PC-3 (cell line): ENCODE results near the gene DHRS7C. TPM values are rescaled to one million over a fixed set of nuclear protein-coding genes. Genes with fewer than 3 reads are reported as not detected.

ENCODE experiments used
- ATAC-seq: fragments of 200-7000 bp; cut with Tn5 transposase; 2 replicates; pipeline ENCODE4 v1.9.1; 2020; ENCODE audit warnings: mild to moderate bottlenecking, moderate library complexity
- BruUV-seq: library from RNA; stranded (reverse); fragments of 400-500 nt; replicated peaks from 2 replicates; lab custom pipeline; 2021; lab: Mats Ljungman, UMichigan
- CTCF ChIA-PET: fragments of 300-600 bp; sonication (Branson Sonifier 250); formaldehyde crosslinking; loops from one replicate; lab custom pipeline; 2022; ENCODE audit warnings: antibody characterized with exemption; lab: Charles Lee
- POLR2A ChIA-PET: fragments of 300-600 bp; sonication (Branson Sonifier 250); formaldehyde crosslinking; loops from one replicate; lab custom pipeline; 2022; ENCODE audit warnings: antibody characterized with exemption; ENCODE audit not compliant: unreplicated experiment; lab: Charles Lee
- DNase-seq: peaks from one replicate; pipeline ENCODE4 v3.0.0-alpha.2; 2015
- H2AFZ ChIP-seq: fragments of 300-600 bp; sonication (generic); 2 replicates; pipeline ENCODE4 v1.6.0; 2016; ENCODE audit warnings: antibody characterized with exemption, low read length
- H3F3A ChIP-seq: fragments of 300-600 bp; sonication (generic); one replicate; pipeline ENCODE4 v1.6.0; 2017; ENCODE audit warnings: antibody characterized with exemption, low read length, control low read depth, mild to moderate bottlenecking; ENCODE audit not compliant: unreplicated experiment
- H3K27ac ChIP-seq: fragments of 300-600 bp; sonication (generic); 2 replicates; pipeline ENCODE4 v1.5.1; 2016; ENCODE audit warnings: mild to moderate bottlenecking, low read length
- H3K27me3 ChIP-seq: fragments of 300-600 bp; sonication (generic); 2 replicates; pipeline ENCODE4 v1.6.1; 2016; ENCODE audit warnings: low read length, mixed read lengths
- H3K36me3 ChIP-seq: fragments of 300-600 bp; sonication (generic); 2 replicates; pipeline ENCODE4 v1.6.1; 2016; ENCODE audit warnings: low read depth, mixed run types, low read length, mixed read lengths
- H3K4me1 ChIP-seq: fragments of 300-600 bp; sonication (generic); 2 replicates; pipeline ENCODE4 v1.5.1; 2016; ENCODE audit warnings: low read length; ENCODE audit not compliant: insufficient read depth
- H3K4me2 ChIP-seq: fragments of 300-600 bp; sonication (generic); 2 replicates; pipeline ENCODE4 v1.6.0; 2016; ENCODE audit warnings: low read length
- H3K4me3 ChIP-seq: fragments of 300-600 bp; sonication (generic); 2 replicates; pipeline ENCODE4 v1.5.1; 2016; ENCODE audit warnings: mild to moderate bottlenecking, low read length, mixed read lengths
- H3K79me2 ChIP-seq: fragments of 300-600 bp; sonication (generic); 2 replicates; pipeline ENCODE4 v1.6.1; 2017; ENCODE audit warnings: low read length, mixed read lengths
- H3K9ac ChIP-seq: fragments of 300-600 bp; sonication (generic); 2 replicates; pipeline ENCODE4 v1.6.0; 2016; ENCODE audit warnings: mild to moderate bottlenecking, low read length
- H3K9me2 ChIP-seq: fragments of 300-600 bp; sonication (generic); replicated peaks from 2 replicates; pipeline ENCODE4 v1.6.1; 2016; ENCODE audit warnings: mixed run types, low read length, mixed read lengths
- H3K9me3 ChIP-seq: fragments of 300-600 bp; sonication (generic); 2 replicates; pipeline ENCODE4 v1.6.1; 2016; ENCODE audit warnings: low read length, mixed read lengths
- H4K20me1 ChIP-seq: fragments of 300-600 bp; sonication (generic); 2 replicates; pipeline ENCODE4 v1.6.1; 2016; ENCODE audit warnings: low read length, mixed read lengths
- EZH2 ChIP-seq: fragments of 300-600 bp; sonication (generic); IDR thresholded peaks from one replicate; pipeline ENCODE4 v1.6.1; 2017; ENCODE audit warnings: antibody characterized with exemption, mild to moderate bottlenecking, low read length; ENCODE audit not compliant: unreplicated experiment
- EZH2phosphoT487 ChIP-seq: fragments of 300-600 bp; sonication (generic); IDR thresholded peaks from 2 replicates; pipeline ENCODE4 v1.6.1; 2018; ENCODE audit warnings: mild to moderate bottlenecking, antibody characterized with exemption, low read length, borderline replicate concordance
- intact Hi-C: fragments of 100-400 bp; cut with micrococcal nuclease; formaldehyde crosslinking; loops from 2 replicates; pipeline ENCODE4 v1.9.0; 2023
- total RNA-seq: library from RNA; depleted of rRNA; stranded (reverse); fragments of >200 nt; gene quantifications from 2 replicates; pipeline ENCODE4 v1.2.3, GENCODE V29; 2014
- TF ChIP-seq, protein P1 (sequence below): fragments of 300-600 bp; sonication (generic); conservative IDR thresholded peaks from 2 replicates; pipeline ENCODE4 v1.5.1; 2017; ENCODE audit warnings: antibody characterized with exemption, low read depth, mild to moderate bottlenecking, low read length

DHRS7C gene
- total RNA-seq, 1 experiment from 2014 or later, result not detected

DNA sequence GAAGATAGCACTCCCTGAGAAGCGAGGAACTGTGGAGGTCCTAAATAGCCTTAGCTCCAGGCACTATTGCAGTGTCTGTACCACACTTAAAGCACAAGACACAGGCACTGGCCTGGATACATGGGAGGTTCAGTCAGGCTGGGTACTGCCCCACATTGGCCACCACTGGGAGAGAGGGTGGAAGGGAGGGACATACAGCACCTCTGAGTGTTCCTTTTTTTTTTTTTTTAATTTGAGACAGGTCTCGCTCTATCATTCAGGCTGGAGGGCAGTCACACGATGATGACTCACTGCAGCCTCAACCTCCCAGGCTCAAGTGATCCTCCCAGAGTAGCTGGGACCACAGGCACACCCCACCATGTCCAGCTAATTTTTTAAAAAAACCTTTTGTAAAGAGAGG, 29.1 kb upstream of the DHRS7C start:
- H3K9me2 ChIP-seq, result no peaks in the 10 kb centered on the region
- H3K4me2 ChIP-seq, result no peak overlapping the region
- no peaks in the 10 kb centered on the region for H3K36me3 ChIP-seq
- intact Hi-C loops, result no loop called here
- ATAC-seq, result no peak
- no peaks in the 10 kb centered on the region for H3F3A ChIP-seq
- TF ChIP-seq EZH2phosphoT487, result no peak
- TF ChIP-seq, protein P1, sequence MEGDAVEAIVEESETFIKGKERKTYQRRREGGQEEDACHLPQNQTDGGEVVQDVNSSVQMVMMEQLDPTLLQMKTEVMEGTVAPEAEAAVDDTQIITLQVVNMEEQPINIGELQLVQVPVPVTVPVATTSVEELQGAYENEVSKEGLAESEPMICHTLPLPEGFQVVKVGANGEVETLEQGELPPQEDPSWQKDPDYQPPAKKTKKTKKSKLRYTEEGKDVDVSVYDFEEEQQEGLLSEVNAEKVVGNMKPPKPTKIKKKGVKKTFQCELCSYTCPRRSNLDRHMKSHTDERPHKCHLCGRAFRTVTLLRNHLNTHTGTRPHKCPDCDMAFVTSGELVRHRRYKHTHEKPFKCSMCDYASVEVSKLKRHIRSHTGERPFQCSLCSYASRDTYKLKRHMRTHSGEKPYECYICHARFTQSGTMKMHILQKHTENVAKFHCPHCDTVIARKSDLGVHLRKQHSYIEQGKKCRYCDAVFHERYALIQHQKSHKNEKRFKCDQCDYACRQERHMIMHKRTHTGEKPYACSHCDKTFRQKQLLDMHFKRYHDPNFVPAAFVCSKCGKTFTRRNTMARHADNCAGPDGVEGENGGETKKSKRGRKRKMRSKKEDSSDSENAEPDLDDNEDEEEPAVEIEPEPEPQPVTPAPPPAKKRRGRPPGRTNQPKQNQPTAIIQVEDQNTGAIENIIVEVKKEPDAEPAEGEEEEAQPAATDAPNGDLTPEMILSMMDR, result no peak
- no peak for TF ChIP-seq EZH2
- no peak for DNase-seq
- H3K4me1 ChIP-seq, result peaks cover 9% of the 10 kb centered on the region
- POLR2A ChIA-PET, result no interaction called here
- BruUV-seq, result no TSS peak
- no peak overlapping the region for H3K4me3 ChIP-seq
- H3K27me3 ChIP-seq, result no peaks in the 10 kb centered on the region
- no peak overlapping the region for H2AFZ ChIP-seq
- CTCF ChIA-PET, result no interaction called here
- H3K9me3 ChIP-seq, result no peaks in the 10 kb centered on the region
- no peak overlapping the region for H3K27ac ChIP-seq
- no peak overlapping the region for H3K9ac ChIP-seq
- no peaks in the 10 kb centered on the region for H3K79me2 ChIP-seq
- no peaks in the 10 kb centered on the region for H4K20me1 ChIP-seq

DNA sequence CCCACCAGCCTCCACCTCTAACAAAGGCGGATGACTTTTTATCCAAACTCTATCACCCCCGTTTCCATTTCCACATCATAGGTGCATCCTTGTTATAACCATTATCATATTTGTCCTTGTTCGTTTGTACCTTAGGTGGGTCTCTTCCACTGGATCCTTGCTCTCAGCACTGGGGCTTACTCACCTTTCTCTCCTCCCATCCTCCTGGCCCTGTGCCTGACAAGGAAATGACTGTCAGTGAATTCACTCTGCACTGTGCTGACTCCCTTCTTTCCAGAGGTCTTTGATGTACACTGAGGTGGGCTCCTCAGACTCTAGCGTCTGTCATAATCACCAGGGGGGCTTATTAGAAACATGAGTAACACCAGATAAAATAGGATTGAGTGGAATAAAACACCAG, 27.4 kb upstream of the DHRS7C start:
- H3K27me3 ChIP-seq, result no peaks in the 10 kb centered on the region
- H3K36me3 ChIP-seq, result no peaks in the 10 kb centered on the region
- no peaks in the 10 kb centered on the region for H4K20me1 ChIP-seq
- 0 out of 2 replicates have a peak overlapping the region, but pooled peaks have one; percentile 4 for H3K4me2 ChIP-seq
- POLR2A ChIA-PET, result no interaction called here
- BruUV-seq, result no TSS peak
- H3K27ac ChIP-seq, result 0 out of 2 replicates have a peak overlapping the region, but pooled peaks have one; percentile 2
- H3K9me3 ChIP-seq, result no peaks in the 10 kb centered on the region
- no peaks in the 10 kb centered on the region for H3K9me2 ChIP-seq
- CTCF ChIA-PET, result no interaction called here
- no peaks in the 10 kb centered on the region for H3F3A ChIP-seq
- no peak overlapping the region for H2AFZ ChIP-seq
- no peaks in the 10 kb centered on the region for H3K79me2 ChIP-seq
- ATAC-seq, result peak; percentile 88
- no peak overlapping the region for H3K4me3 ChIP-seq
- no peak overlapping the region for H3K9ac ChIP-seq
- DNase-seq, result peak; percentile 68
- intact Hi-C loops, result no loop called here
- H3K4me1 ChIP-seq, result peaks cover 9% of the 10 kb centered on the region
- TF ChIP-seq, protein P1, result no peak
- no peak for TF ChIP-seq EZH2

DNA sequence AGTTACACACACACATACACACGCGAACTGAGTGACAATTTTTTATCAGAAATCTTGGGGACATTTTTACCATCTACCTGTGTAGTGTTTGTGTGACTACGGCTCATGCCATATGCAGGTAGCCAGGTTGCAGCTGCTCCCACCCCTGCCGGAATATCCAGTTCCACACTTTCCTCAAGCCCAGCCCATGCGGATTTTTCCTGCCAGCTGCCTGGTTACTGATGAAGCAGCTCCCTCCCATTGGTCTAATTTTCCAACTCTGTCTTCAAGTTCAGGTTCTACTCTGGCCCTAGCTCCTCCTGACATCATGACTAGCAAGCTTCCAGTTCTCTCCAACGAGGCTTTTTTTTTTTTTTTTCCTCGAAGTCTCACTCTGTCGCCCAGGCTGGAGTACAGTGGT, 25.7 kb upstream of the DHRS7C start:
- Histone ChIP-seq H3K9me3 (no peaks in the 10 kb centered on the region), H4K20me1 (no peaks in the 10 kb centered on the region), H3K9ac (no peak overlapping the region), H3K4me1 (peaks cover 9% of the 10 kb centered on the region), H3K27me3 (no peaks in the 10 kb centered on the region), H3K4me3 (no peak overlapping the region), H3F3A (no peaks in the 10 kb centered on the region), H3K4me2 (no peak overlapping the region), H3K36me3 (no peaks in the 10 kb centered on the region), H3K9me2 (no peaks in the 10 kb centered on the region), H2AFZ (no peak overlapping the region), H3K79me2 (no peaks in the 10 kb centered on the region), H3K27ac (no peak overlapping the region)
- DNase-seq, result peak; percentile 71
- CTCF ChIA-PET, result no interaction called here
- no peak for TF ChIP-seq EZH2
- TF ChIP-seq, protein P1, result no peak
- POLR2A ChIA-PET, result no interaction called here
- peak; percentile 61 for ATAC-seq
- intact Hi-C loops, result no loop called here
- no TSS peak for BruUV-seq
